GM18907 (cell line): ENCODE results near the gene ABLIM1.

ENCODE experiments used
- ATAC-seq: cut with Tn5 transposase; IDR thresholded peaks from one replicate; pipeline ENCODE4 v1.9.1; 2021; ENCODE audit warnings: mild to moderate bottlenecking, moderate library complexity; ENCODE audit not compliant: unreplicated experiment

Gene ABLIM1

GRCh38 chr10:114498413-114499111 is 159.5 kb downstream of the ABLIM1 start:
- peak; percentile 70 for ATAC-seq

- ATAC-seq = no peak
Observed at GRCh38 chr10:114495303-114495702, 162.8 kb downstream of the ABLIM1 start.

- ATAC-seq = peak; percentile 35
Observed at GRCh38 chr10:114492351-114493037, 165.6 kb downstream of the ABLIM1 start.

GRCh38 chr10:114491933-114492332 is 166.1 kb downstream of the ABLIM1 start:
- ATAC-seq = no peak

- ATAC-seq = no peak
Observed at GRCh38 chr10:114491419-114491818, 166.7 kb downstream of the ABLIM1 start.

GRCh38 chr10:114489521-114490310 is 168.4 kb downstream of the ABLIM1 start:
- no peak for ATAC-seq

- ATAC-seq = no peak
Observed at GRCh38 chr10:114487815-114488536, 170.1 kb downstream of the ABLIM1 start.

- no peak for ATAC-seq
Observed at GRCh38 chr10:114486938-114487814, 170.9 kb downstream of the ABLIM1 start.

GRCh38 chr10:114485696-114486400 is 172.2 kb downstream of the ABLIM1 start:
- no peak for ATAC-seq

- no peak for ATAC-seq
Observed at GRCh38 chr10:114483575-114483974, 174.5 kb downstream of the ABLIM1 start.

- ATAC-seq = no peak
Observed at GRCh38 chr10:114482480-114483304, 175.4 kb downstream of the ABLIM1 start.

GRCh38 chr10:114481055-114481454 is 177.0 kb downstream of the ABLIM1 start:
- ATAC-seq = no peak

GRCh38 chr10:114479836-114480235 is 178.2 kb downstream of the ABLIM1 start:
- ATAC-seq = no peak

- no peak for ATAC-seq
Observed at GRCh38 chr10:114479307-114479706, 178.8 kb downstream of the ABLIM1 start.

- no peak for ATAC-seq
Observed at GRCh38 chr10:114478281-114478680, 179.8 kb downstream of the ABLIM1 start.

- ATAC-seq = no peak
Observed at GRCh38 chr10:114477285-114477684, 180.8 kb downstream of the ABLIM1 start.

GRCh38 chr10:114474989-114475388 is 183.1 kb downstream of the ABLIM1 start:
- ATAC-seq = no peak

GRCh38 chr10:114473776-114474175 is 184.3 kb downstream of the ABLIM1 start:
- ATAC-seq = no peak

- no peak for ATAC-seq
Observed at GRCh38 chr10:114472877-114473253, 185.2 kb downstream of the ABLIM1 start.
